Retina (tissue), 1 donor: ENCODE measurements around the gene SGCE.

Source experiments
- DNase-seq: peaks from one replicate; pipeline ENCODE4 v3.0.0-alpha.2; 2016

SGCE gene

GRCh38 chr7:94620703-94621118 is 35.2 kb downstream of the SGCE start:
- DNase-seq = no peak

- DNase-seq = no peak
Observed at GRCh38 chr7:94618126-94618525, 37.8 kb downstream of the SGCE start.

- DNase-seq = no peak
Observed at GRCh38 chr7:94616855-94617254, 39.1 kb downstream of the SGCE start.

- no peak for DNase-seq
Observed at GRCh38 chr7:94615666-94616065, 40.3 kb downstream of the SGCE start.

GRCh38 chr7:94612661-94613060 is 43.3 kb downstream of the SGCE start:
- DNase-seq = no peak

- DNase-seq = no peak
Observed at GRCh38 chr7:94612253-94612652, 43.7 kb downstream of the SGCE start.

GRCh38 chr7:94609561-94609960 is 46.4 kb downstream of the SGCE start:
- DNase-seq = no peak

GRCh38 chr7:94605031-94605430 is 50.9 kb downstream of the SGCE start:
- DNase-seq = no peak

GRCh38 chr7:94602181-94602580 is 53.8 kb downstream of the SGCE start:
- no peak for DNase-seq

GRCh38 chr7:94600267-94600666 is 55.7 kb downstream of the SGCE start:
- no peak for DNase-seq

- DNase-seq = no peak
Observed at GRCh38 chr7:94595717-94596116, 60.2 kb downstream of the SGCE start.

GRCh38 chr7:94594882-94595281 is 61.1 kb downstream of the SGCE start:
- DNase-seq = no peak

- no peak for DNase-seq
Observed at GRCh38 chr7:94591176-94591575, 64.8 kb downstream of the SGCE start.

- DNase-seq = no peak
Observed at GRCh38 chr7:94590526-94591162, 65.3 kb downstream of the SGCE start.

- no peak for DNase-seq
Observed at GRCh38 chr7:94588075-94588474, 67.9 kb downstream of the SGCE start.

- DNase-seq = no peak
Observed at GRCh38 chr7:94584113-94584512, 71.8 kb downstream of the SGCE start.

GRCh38 chr7:94580601-94581000 is 75.3 kb downstream of the SGCE start:
- no peak for DNase-seq

GRCh38 chr7:94579470-94579869 is 76.5 kb downstream of the SGCE start:
- DNase-seq = no peak

- DNase-seq = no peak
Observed at GRCh38 chr7:94578614-94579013, 77.3 kb downstream of the SGCE start.

- no peak for DNase-seq
Observed at GRCh38 chr7:94577357-94577756, 78.6 kb downstream of the SGCE start.

GRCh38 chr7:94576316-94576715 is 79.6 kb downstream of the SGCE start:
- no peak for DNase-seq

- no peak for DNase-seq
Observed at GRCh38 chr7:94575646-94576045, 80.3 kb downstream of the SGCE start.

GRCh38 chr7:94571816-94572215 is 84.1 kb downstream of the SGCE start:
- no peak for DNase-seq

- DNase-seq = no peak
Observed at GRCh38 chr7:94567396-94567795, 88.5 kb downstream of the SGCE start.

- no peak for DNase-seq
Observed at GRCh38 chr7:94565247-94565894, 90.6 kb downstream of the SGCE start.
